IPS-18a (cell line): ENCODE data around the gene HNRNPD.
"Not testable (repeated sequence)": the region's sequence is repeated elsewhere in the genome, so short reads cannot be mapped to it uniquely, and the experiment has no call there.

Source experiments
- H3K27ac ChIP-seq: one replicate; pipeline ENCODE4 v1.5.1; 2013; ENCODE audit warnings: low read length
- H3K27me3 ChIP-seq: one replicate; pipeline ENCODE4 v1.6.1; 2013; ENCODE audit warnings: mild to moderate bottlenecking, low read length; ENCODE audit not compliant: control insufficient read depth, insufficient read depth
- H3K36me3 ChIP-seq: one replicate; pipeline ENCODE4 v1.6.1; 2013; ENCODE audit warnings: low read depth, low read length; ENCODE audit not compliant: control insufficient read depth
- H3K4me1 ChIP-seq: one replicate; pipeline ENCODE4 v1.6.1; 2013; ENCODE audit warnings: low read depth, low read length; ENCODE audit not compliant: control insufficient read depth
- H3K4me3 ChIP-seq: one replicate; pipeline ENCODE4 v1.5.1; 2013; ENCODE audit warnings: low read length
- H3K9ac ChIP-seq: one replicate; pipeline ENCODE4 v1.6.1; 2013; ENCODE audit warnings: mild to moderate bottlenecking, low read length, moderate library complexity
- H3K9me3 ChIP-seq: one replicate; pipeline ENCODE4 v1.6.1; 2013; ENCODE audit warnings: low read depth, low read length; ENCODE audit not compliant: control insufficient read depth

Gene HNRNPD

GRCh38 chr4:82371497-82371896, 2.3 kb downstream of the HNRNPD start:
- H3K27me3 ChIP-seq, result no peaks in the 10 kb centered on the region
- peak overlapping the region; percentile 100 for H3K9ac ChIP-seq
- peaks cover 36% of the 10 kb centered on the region for H3K4me1 ChIP-seq
- peaks cover 63% of the 10 kb centered on the region for H3K36me3 ChIP-seq
- H3K4me3 ChIP-seq, result peak overlapping the region; percentile 96
- H3K27ac ChIP-seq, result peak overlapping the region; percentile 96
- H3K9me3 ChIP-seq, result no peaks in the 10 kb centered on the region

GRCh38 chr4:82367438-82368097, 6.2 kb downstream of the HNRNPD start:
- Histone ChIP-seq H3K4me3 (no peak overlapping the region), H3K36me3 (peaks cover 63% of the 10 kb centered on the region), H3K4me1 (peaks cover 40% of the 10 kb centered on the region)

GRCh38 chr4:82366431-82366830, 7.4 kb downstream of the HNRNPD start:
- not testable (repeated sequence) for H3K27ac ChIP-seq, H3K9me3 ChIP-seq, H3K9ac ChIP-seq, H3K4me3 ChIP-seq, H3K27me3 ChIP-seq
- H3K4me1 ChIP-seq, result peaks cover 40% of the 10 kb centered on the region
- peaks cover 52% of the 10 kb centered on the region for H3K36me3 ChIP-seq

More at GRCh38 chr4:82367438-82368097, 6.2 kb downstream of the HNRNPD start:
- Histone ChIP-seq H3K9ac (peak overlapping the region; percentile 5), H3K27me3 (no peaks in the 10 kb centered on the region), H3K9me3 (no peaks in the 10 kb centered on the region), H3K27ac (no peak overlapping the region)

- no peak overlapping the region for H3K4me3 ChIP-seq
- H3K27ac ChIP-seq, result no peak overlapping the region
- H3K27me3 ChIP-seq, result no peaks in the 10 kb centered on the region
- H3K36me3 ChIP-seq, result peaks cover 46% of the 10 kb centered on the region
- no peaks in the 10 kb centered on the region for H3K9me3 ChIP-seq
- H3K9ac ChIP-seq, result no peak overlapping the region
- peaks cover 22% of the 10 kb centered on the region for H3K4me1 ChIP-seq
Observed at GRCh38 chr4:82363896-82364487, 9.8 kb downstream of the HNRNPD start.

GRCh38 chr4:82362565-82362964, 11.2 kb downstream of the HNRNPD start:
- H3K27ac ChIP-seq, result no peak overlapping the region
- H3K4me1 ChIP-seq, result peaks cover 13% of the 10 kb centered on the region
- H3K4me3 ChIP-seq, result no peak overlapping the region
- peaks cover 46% of the 10 kb centered on the region for H3K36me3 ChIP-seq
- no peaks in the 10 kb centered on the region for H3K27me3 ChIP-seq
- no peaks in the 10 kb centered on the region for H3K9me3 ChIP-seq
- H3K9ac ChIP-seq, result no peak overlapping the region

GRCh38 chr4:82360298-82361177, 13.3 kb downstream of the HNRNPD start:
- Histone ChIP-seq H3K9ac (no peak overlapping the region), H3K27ac (no peak overlapping the region), H3K36me3 (peaks cover 57% of the 10 kb centered on the region), H3K27me3 (no peaks in the 10 kb centered on the region), H3K4me3 (no peak overlapping the region), H3K9me3 (no peaks in the 10 kb centered on the region), H3K4me1 (peaks cover 8% of the 10 kb centered on the region)

GRCh38 chr4:82358847-82359246, 14.9 kb downstream of the HNRNPD start:
- no peak overlapping the region for H3K4me3 ChIP-seq
- H3K9ac ChIP-seq, result no peak overlapping the region
- peaks cover 73% of the 10 kb centered on the region for H3K36me3 ChIP-seq
- no peaks in the 10 kb centered on the region for H3K4me1 ChIP-seq
- H3K27ac ChIP-seq, result no peak overlapping the region
- H3K27me3 ChIP-seq, result no peaks in the 10 kb centered on the region
- no peaks in the 10 kb centered on the region for H3K9me3 ChIP-seq

- Histone ChIP-seq H3K27ac (no peak overlapping the region), H3K4me1 (no peaks in the 10 kb centered on the region), H3K9ac (no peak overlapping the region), H3K4me3 (no peak overlapping the region), H3K27me3 (no peaks in the 10 kb centered on the region), H3K9me3 (no peaks in the 10 kb centered on the region), H3K36me3 (peaks cover 82% of the 10 kb centered on the region)
Observed at GRCh38 chr4:82357640-82358039, 16.2 kb downstream of the HNRNPD start.

GRCh38 chr4:82354788-82355187, 19.0 kb downstream of the HNRNPD start:
- H3K36me3 ChIP-seq, result peaks cover 87% of the 10 kb centered on the region
- H3K4me1 ChIP-seq, result no peaks in the 10 kb centered on the region
- H3K27me3 ChIP-seq, result no peaks in the 10 kb centered on the region
- no peak overlapping the region for H3K9ac ChIP-seq
- H3K4me3 ChIP-seq, result no peak overlapping the region
- H3K9me3 ChIP-seq, result no peaks in the 10 kb centered on the region
- no peak overlapping the region for H3K27ac ChIP-seq

- Histone ChIP-seq H3K4me1 (no peaks in the 10 kb centered on the region), H3K27me3 (no peaks in the 10 kb centered on the region), H3K4me3 (no peak overlapping the region), H3K9me3 (no peaks in the 10 kb centered on the region), H3K9ac (no peak overlapping the region), H3K36me3 (peaks cover 72% of the 10 kb centered on the region), H3K27ac (no peak overlapping the region)
Observed at GRCh38 chr4:82352825-82353366, 20.9 kb downstream of the HNRNPD start.

- Histone ChIP-seq H3K9ac (no peak overlapping the region), H3K27ac (no peak overlapping the region), H3K4me1 (no peaks in the 10 kb centered on the region), H3K27me3 (no peaks in the 10 kb centered on the region), H3K9me3 (no peaks in the 10 kb centered on the region), H3K4me3 (no peak overlapping the region), H3K36me3 (peaks cover 66% of the 10 kb centered on the region)
Observed at GRCh38 chr4:82352118-82352824, 21.5 kb downstream of the HNRNPD start.
